Mucosa of descending colon (tissue), 3 donors: ENCODE results near the gene DDRGK1. TPM values are rescaled to one million over a fixed set of nuclear protein-coding genes. Genes with fewer than 3 reads are reported as not detected.

ENCODE experiments used
- ATAC-seq: fragments of 200-7000 bp; cut with Tn5 transposase; one replicate; pipeline ENCODE4 v1.9.1; 2020; ENCODE audit warnings: mild to moderate bottlenecking, moderate library complexity
- DNase-seq, 3 donors: peaks; one replicate each; pipeline ENCODE4 v3.0.0-alpha.2; 2020
- H3K36me3 ChIP-seq: fragments of 200-600 bp; one replicate; pipeline ENCODE4 v1.8.0; 2021; ENCODE audit warnings: low read depth, mild to moderate bottlenecking
- H3K4me1 ChIP-seq: fragments of 200-600 bp; one replicate; pipeline ENCODE4 v1.8.0; 2021; ENCODE audit warnings: low read depth, mild to moderate bottlenecking
- H3K4me3 ChIP-seq: fragments of 200-600 bp; one replicate; pipeline ENCODE4 v1.8.0; 2021; ENCODE audit warnings: mild to moderate bottlenecking
- H3K9me3 ChIP-seq: fragments of 200-600 bp; one replicate; pipeline ENCODE4 v1.8.0; 2021; ENCODE audit warnings: mild to moderate bottlenecking
- CTCF ChIP-seq: fragments of 200-600 bp; IDR thresholded peaks from one replicate; pipeline ENCODE4 v1.8.0; 2022; ENCODE audit warnings: antibody characterized with exemption, mild to moderate bottlenecking
- intact Hi-C, 2 donors: fragments of 100-400 bp; cut with DNase I in 1 of 2; cut with micrococcal nuclease in 1 of 2; formaldehyde crosslinking; loops; one replicate each; pipeline versions ENCODE4 v1.11.0 to v1.11.1; 2022; cut with DNase I, micrococcal nuclease
- total RNA-seq, 3 donors: library from RNA; stranded (reverse); fragmentation: NEBNext Ultra II Directional in 2 of 3; extraction: Animal tissue kit (Norgen Biotek cat#: 25700) in 2 of 3; gene quantifications; one replicate each; pipeline versions ENCODE4 v1.2.1 to v1.2.4, GENCODE V29; 2021 to 2023
- donor health status: DM: no; HTN: no; CAD: no; lungs with moderate emphysema.
- donor health status: DM: no; HTN: no; CAD: no.
- donor health status: DM: no; HTN: yes; CAD: no.

DDRGK1 gene
- total RNA-seq, 3 donors from 2014 or later: 51.3 to 80.3 (median 62.9) TPM

- peaks cover 5% of the 10 kb centered on the region for H3K4me1 ChIP-seq
- H3K9me3 ChIP-seq: no peaks in the 10 kb centered on the region
- intact Hi-C loops: no loop called here
- H3K36me3 ChIP-seq: no peaks in the 10 kb centered on the region
- no peak for ATAC-seq
- no peak for TF ChIP-seq CTCF
- no peak for DNase-seq
- H3K4me3 ChIP-seq: no peak overlapping the region
These were observed 43.2 kb upstream of the DDRGK1 start for GRCh38 chr20:3247638-3248037.

- peaks cover 5% of the 10 kb centered on the region for H3K4me1 ChIP-seq
- no peaks in the 10 kb centered on the region for H3K9me3 ChIP-seq
- no peaks in the 10 kb centered on the region for H3K36me3 ChIP-seq
- no peak for DNase-seq
- no peak for ATAC-seq
- H3K4me3 ChIP-seq: no peak overlapping the region
- intact Hi-C loops: no loop called here
- no peak for TF ChIP-seq CTCF
These were observed 42.2 kb upstream of the DDRGK1 start for GRCh38 chr20:3246682-3247081.

GRCh38 chr20:3245711-3246110, 41.2 kb upstream of the DDRGK1 start:
- intact Hi-C loops: no loop called here
- Histone ChIP-seq H3K36me3 (no peaks in the 10 kb centered on the region), H3K4me1 (peaks cover 5% of the 10 kb centered on the region), H3K9me3 (no peaks in the 10 kb centered on the region), H3K4me3 (no peak overlapping the region)
- no peak for TF ChIP-seq CTCF
- DNase-seq (no peak), ATAC-seq (no peak)

- ATAC-seq: no peak
- no peak overlapping the region for H3K4me3 ChIP-seq
- H3K4me1 ChIP-seq: peaks cover 5% of the 10 kb centered on the region
- H3K9me3 ChIP-seq: no peaks in the 10 kb centered on the region
- intact Hi-C loops: no loop called here
- DNase-seq: no peak
- TF ChIP-seq CTCF: no peak
- no peaks in the 10 kb centered on the region for H3K36me3 ChIP-seq
These were observed 40.7 kb upstream of the DDRGK1 start for GRCh38 chr20:3245156-3245555.

GRCh38 chr20:3244613-3245012, 40.1 kb upstream of the DDRGK1 start:
- no peak for TF ChIP-seq CTCF
- no peak for ATAC-seq
- peaks cover 5% of the 10 kb centered on the region for H3K4me1 ChIP-seq
- DNase-seq: no peak
- H3K9me3 ChIP-seq: no peaks in the 10 kb centered on the region
- intact Hi-C loops: no loop called here
- no peaks in the 10 kb centered on the region for H3K36me3 ChIP-seq
- no peak overlapping the region for H3K4me3 ChIP-seq

- ATAC-seq: no peak
These were observed 39.4 kb upstream of the DDRGK1 start for GRCh38 chr20:3243718-3244358.

More at GRCh38 chr20:3243718-3244358, 39.4 kb upstream of the DDRGK1 start:
- H3K4me3 ChIP-seq: no peak overlapping the region
- intact Hi-C loops: no loop called here
- no peaks in the 10 kb centered on the region for H3K9me3 ChIP-seq
- no peak for DNase-seq
- H3K36me3 ChIP-seq: no peaks in the 10 kb centered on the region
- TF ChIP-seq CTCF: no peak
- H3K4me1 ChIP-seq: peaks cover under 1% of the 10 kb centered on the region
